Activated naive CD4-positive, alpha-beta T cell treated with anti-CD3 and anti-CD28 coated beads, Interleukin-2, amount 50 U/mL, for 16 hours (primary cell): ENCODE measurements around the gene SUSD4.
"Not testable (repeated sequence)": the region's sequence is repeated elsewhere in the genome, so short reads cannot be mapped to it uniquely, and the experiment has no call there.

Experiments
- DNase-seq: peaks from one replicate; pipeline ENCODE4 v3.0.0-alpha.2; 2020

Gene SUSD4

DNA sequence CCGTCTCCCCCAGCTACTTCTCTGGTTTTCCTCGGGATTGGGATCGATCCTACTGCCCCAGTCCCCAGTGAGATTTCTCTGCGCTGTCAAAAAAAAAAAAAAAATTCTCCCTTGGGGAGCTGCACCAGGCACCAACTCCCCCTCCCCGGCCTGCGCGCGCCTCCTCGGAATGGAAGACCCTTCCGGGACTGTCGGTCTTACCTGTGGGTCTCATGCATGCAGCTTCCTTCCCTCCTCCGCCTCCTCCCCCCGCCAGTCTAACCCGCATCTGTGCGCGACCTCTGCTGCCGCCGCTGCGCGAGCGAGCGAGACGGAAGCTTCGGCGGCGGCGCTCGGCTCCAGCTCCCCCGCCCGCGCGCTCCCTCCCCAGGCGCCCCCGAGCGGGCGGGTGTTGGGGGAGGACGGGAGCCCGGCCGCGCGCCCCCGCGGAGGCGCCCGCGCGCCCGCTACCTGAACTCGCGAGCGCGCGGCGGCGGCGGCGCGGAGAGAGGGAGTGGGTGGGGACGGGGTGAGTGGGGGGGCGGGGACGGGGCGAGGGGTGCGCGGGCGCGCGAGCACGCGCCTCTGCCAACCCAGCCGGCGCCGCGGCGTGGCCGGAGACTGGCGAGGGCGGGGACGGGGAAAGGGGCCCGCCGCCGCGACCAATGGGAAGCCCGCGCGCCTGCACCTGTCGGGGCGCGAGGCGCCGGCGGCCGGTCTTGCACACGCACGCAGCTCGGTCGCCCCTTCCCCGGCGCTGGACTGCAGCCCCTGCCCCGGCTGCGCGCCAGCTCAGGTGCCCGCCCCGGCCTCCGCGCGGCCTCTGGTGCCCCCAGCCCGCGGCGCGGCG is at the start of gene SUSD4:
SUSD4 (minus strand) TSS at position 321 of the 829 bp plus-strand sequence. CDS start 751 bp downstream, outside the sequence.
- DNase-seq = peak; percentile 78

DNA sequence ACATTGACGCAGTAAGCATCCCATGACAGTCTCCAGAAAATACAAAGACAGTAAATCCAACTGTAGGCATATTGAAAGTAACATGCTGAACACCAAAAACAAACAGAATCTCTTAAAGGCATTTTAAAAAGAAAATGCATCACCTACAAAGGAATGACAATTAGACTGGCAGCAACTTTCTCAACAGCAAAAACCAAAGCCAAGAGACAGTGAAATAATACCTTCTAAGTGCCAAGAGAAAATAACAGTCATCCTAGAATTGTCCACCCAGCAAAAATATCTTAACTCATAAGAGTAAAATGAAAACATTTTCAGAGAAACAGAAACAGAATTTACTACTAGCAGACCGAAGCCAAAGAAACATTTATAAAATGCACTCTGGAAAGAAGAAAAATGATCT is 49.2 kb upstream of the SUSD4 start:
- DNase-seq = no peak

GRCh38 chr1:223411710-223412109 is 47.7 kb upstream of the SUSD4 start:
- DNase-seq = no peak

DNA sequence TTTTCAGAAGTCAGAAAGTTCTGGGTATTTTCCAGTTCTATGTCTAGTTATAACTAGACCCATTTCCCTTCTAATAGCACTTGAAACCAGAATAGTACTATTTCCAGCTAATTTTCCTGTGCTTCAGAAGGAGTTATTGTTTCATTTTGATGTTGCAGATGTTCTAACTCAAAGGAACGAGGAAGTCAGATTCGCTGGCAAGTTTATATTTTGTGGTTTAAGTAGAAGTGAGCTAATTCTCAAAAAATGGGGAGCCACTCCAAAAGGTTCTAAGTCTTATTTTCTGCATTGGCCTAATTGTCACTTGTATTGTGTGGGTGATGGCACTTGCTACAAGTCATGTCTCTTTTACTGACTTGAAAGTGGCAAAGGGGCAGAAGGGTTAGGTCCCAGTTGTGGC is 47.3 kb upstream of the SUSD4 start:
- DNase-seq = no peak

- DNase-seq = no peak
Observed at GRCh38 chr1:223410036-223410435, 46.1 kb upstream of the SUSD4 start.

GRCh38 chr1:223405507-223405906 is 41.5 kb upstream of the SUSD4 start:
- DNase-seq = no peak

DNA sequence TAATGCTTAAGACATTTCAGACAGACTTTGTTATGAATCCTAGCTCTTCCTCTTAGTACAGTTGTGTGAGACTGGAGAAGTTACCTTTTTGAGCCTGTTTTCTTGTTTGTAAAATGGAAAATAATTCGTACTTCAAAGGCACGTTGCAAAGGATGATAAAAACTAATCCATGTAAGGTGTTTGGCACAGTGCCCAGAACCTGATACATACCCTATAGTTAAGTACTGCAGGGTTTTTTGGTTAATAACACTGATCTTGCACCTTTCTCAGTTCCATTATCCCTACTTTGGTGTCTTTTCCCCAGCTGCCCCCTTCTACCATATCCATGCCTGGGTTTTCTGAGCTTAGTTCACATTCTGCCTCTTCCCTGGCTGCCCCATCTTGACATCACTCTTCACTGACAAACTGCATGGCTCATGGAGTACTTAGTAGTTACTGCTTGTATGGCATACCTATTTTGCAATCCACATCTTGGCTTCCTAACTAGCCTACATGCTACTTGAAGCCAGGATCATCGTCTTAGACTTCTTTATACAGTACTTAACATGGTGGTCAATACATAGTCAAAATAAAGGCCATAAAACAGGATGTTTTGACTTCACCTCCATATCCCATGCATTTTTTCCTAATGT is 39.3 kb upstream of the SUSD4 start:
- no peak for DNase-seq

DNA sequence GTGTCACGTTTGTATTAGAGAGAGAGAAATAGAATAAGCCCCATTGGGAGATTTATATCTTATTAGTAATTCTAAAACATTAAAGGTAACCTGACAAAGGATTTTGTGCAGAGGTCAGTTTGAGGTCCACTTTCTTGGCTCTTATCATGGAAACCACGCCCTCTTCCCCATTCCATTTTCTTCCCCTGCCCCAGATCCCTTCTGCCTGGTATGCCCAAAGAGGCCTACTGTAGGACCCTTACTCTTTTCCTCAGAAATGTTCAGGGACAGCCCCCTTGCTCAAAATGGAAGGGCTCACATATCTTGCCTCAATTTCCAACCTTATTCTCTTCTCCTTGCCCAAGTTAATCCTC is 38.8 kb upstream of the SUSD4 start:
- DNase-seq = no peak

- DNase-seq = no peak
Observed at GRCh38 chr1:223401873-223402789, 38.2 kb upstream of the SUSD4 start.

- not testable (repeated sequence) for DNase-seq
Observed at GRCh38 chr1:223399393-223399792, 35.4 kb upstream of the SUSD4 start.

GRCh38 chr1:223394706-223395105 is 30.7 kb upstream of the SUSD4 start:
- no peak for DNase-seq

DNA sequence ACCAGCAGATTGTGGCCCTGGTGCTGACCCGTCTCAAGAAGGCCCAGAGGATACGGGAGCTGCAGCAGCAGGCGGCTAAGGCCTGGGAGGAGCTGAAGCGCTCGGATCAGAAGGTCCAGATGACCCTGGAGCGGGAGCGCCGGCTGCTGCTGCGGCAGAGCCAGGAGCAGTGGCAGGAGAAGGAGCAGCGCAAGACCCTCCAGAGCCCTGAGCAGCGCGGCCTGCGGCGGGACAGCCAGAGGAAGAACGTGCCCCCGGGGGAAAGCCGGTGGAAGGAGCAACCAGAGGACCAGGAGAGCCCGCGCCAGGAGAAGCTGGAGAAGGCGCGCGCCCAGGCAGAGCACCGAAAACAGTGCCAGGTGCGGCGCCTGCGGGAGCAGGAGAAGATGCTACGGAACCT is 30.3 kb upstream of the SUSD4 start:
- DNase-seq = no peak

- no peak for DNase-seq
Observed at GRCh38 chr1:223393275-223394214, 29.6 kb upstream of the SUSD4 start, which contains the start of gene CCDC185. Gene CCDC185 (plus strand): TSS chr1:223393415. CDS start chr1:223393476, 61 bp downstream.

DNA sequence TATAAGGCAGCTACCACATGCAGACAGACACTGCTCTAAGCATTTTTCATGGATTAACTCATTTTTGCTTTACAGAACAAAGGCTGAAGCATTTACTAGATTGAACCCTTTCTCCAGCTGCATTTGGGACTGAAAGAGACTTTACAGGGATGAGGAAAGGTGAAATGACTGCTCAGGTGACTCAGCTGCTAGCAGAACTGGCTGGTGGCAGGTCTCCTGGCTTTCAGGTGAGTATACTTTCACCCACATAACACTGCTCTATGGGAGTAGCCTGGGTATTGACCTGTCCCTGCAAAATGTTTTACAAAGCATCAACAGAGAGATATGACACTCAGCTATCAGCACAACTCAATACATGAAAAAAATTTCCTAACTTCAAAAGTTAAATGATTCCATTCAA is 26.6 kb upstream of the SUSD4 start:
- no peak for DNase-seq

DNA sequence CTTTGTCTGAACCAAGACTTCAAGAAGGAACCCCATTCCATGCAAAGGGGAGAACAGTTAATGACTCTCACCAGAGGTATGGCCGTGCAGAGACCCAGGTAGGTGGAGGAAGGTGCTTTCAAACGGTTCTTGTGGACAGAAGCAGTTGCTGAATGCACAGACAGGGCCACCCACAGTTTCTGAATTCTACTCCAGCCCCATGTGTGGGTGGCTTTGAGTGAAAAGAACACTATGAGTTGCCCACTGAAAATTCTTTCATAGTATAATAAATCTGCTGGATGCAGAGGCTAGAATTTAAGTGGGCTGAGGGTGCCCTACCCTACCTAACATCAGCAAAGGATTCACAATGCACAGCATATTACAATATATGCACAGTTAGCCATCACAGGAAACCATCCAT is 22.0 kb upstream of the SUSD4 start:
- no peak for DNase-seq

- DNase-seq = no peak
Observed at GRCh38 chr1:223378754-223379153, 14.8 kb upstream of the SUSD4 start.

DNA sequence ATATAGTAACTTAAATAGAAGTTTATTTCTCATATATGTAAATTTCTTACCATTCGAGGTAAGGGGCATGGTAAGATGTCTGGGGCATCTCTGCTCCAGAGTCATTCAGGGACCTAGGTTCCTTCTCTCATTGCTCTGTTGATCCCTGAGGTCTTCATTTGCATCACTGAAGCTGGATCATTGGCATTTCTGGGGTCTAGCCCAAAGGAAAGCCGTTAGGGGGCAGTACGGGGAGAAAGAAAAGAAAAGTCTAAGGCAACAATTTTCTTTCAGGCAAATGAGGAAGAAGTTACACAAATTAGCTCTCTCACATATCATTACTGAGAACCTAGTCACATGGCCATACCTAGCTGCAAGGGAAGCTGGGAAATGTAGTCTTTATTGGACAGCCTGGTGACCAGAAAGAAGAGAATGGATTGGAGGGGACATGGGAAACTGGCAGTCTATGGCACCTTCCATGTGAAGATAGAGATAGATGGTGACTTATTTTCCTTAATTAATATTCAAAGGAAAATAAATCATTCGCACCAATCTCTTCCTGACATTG is 10.2 kb upstream of the SUSD4 start:
- DNase-seq = no peak

- peak; percentile 27 for DNase-seq
Observed at GRCh38 chr1:223364685-223365382, 858 bp upstream of the SUSD4 start.

DNA sequence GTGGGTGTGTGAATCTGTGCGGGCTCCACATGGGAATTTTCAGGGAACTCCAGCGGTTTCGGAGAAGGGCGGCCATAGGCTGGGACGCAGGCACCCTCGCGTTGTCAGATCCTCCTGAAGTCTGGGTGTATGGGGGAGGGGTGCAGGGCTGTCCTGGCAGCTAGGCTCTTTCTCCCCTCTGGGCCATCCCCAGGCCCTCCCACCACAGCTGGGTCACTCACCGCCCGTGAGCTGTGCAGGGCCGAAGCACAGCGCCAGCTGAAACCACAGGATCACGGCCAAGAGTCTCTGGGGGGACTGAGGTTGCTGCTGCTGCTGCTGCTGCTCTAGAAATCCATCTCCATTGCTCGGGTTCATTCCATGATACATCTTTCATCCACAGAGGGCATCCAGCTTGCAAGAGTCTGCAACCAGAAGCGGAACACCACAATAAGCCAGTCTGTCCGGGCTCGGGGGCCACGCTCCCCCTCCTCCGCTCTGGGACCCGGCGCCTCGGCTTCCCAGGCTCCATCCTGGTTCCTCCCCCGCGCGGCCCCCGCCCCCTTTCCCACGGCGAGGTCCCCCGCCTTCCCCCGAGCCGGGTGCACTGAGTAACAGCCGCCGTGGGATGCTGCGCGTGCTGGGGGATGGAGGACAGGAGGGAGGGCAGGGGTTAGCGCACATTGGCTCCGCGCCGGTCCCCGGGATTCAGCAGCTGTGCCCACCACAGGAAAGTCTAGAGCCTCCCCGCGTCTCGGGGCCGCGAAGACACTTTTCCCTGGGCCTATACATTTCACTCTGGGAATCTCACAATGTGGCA is 720 bp downstream of the SUSD4 start:
- DNase-seq = peak; percentile 50

DNA sequence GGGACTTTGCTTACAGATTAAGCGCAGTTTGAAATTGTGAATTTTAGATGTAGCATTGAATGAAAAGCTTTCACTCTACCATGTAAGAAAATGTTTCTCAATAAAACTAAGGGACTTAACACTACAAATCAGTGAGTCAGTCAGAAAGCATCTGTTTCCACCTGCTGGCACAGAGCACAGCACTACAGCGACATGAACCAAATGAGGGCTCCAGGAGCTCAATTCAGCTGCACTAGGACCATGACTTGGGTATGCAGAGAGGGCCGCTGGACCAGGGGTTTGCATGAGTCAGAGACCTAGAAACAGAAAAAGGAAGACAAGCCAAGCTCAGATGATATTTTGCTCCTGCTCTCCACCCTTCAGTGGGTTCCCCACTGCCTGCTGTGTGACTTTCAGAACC is 5.2 kb downstream of the SUSD4 start:
- DNase-seq = no peak
